GM12864 (cell line): ENCODE measurements around the gene ANKDD1A.
A peak's percentile ranks its signal among the peaks of the same experiment; 100 is the strongest.

Source experiments
- DNase-seq: peaks from one replicate; pipeline ENCODE4 v3.0.0-alpha.2; 2011; ENCODE audit warnings: low read depth
- H3K4me3 ChIP-seq: 2 replicates; pipeline ENCODE4 v1.5.1; 2011; ENCODE audit warnings: mild to moderate bottlenecking, low read depth, low read length, control low read depth
- CTCF ChIP-seq: IDR thresholded peaks from 2 replicates; pipeline ENCODE4 v1.5.1; 2011; ENCODE audit warnings: low read depth, mild to moderate bottlenecking, moderate library complexity, low read length, control low read depth, inconsistent platforms; ENCODE audit errors: missing control alignments

Gene ANKDD1A

GRCh38 chr15:64982472-64982871, 70.8 kb downstream of the ANKDD1A start:
- H3K4me3 ChIP-seq, result no peak overlapping the region
- no peak for DNase-seq
- TF ChIP-seq CTCF, result no peak

GRCh38 chr15:64985366-64986033, 73.8 kb downstream of the ANKDD1A start:
- DNase-seq, result no peak
- no peak overlapping the region for H3K4me3 ChIP-seq
- TF ChIP-seq CTCF, result no peak

- no peak overlapping the region for H3K4me3 ChIP-seq
- TF ChIP-seq CTCF, result no peak
- no peak for DNase-seq
Measured at GRCh38 chr15:64987136-64987535, 75.4 kb downstream of the ANKDD1A start.

GRCh38 chr15:64989416-64990167, 77.9 kb downstream of the ANKDD1A start, which contains the start of gene SPG21:
Gene SPG21 (minus strand): TSS chr15:64989914. CDS start chr15:64983569, 6,345 bp downstream.
- DNase-seq, result peak; percentile 94
- no peak for TF ChIP-seq CTCF

GRCh38 chr15:64990168-64990470, 78.4 kb downstream of the ANKDD1A start:
- no peak for DNase-seq
- no peak for TF ChIP-seq CTCF
- H3K4me3 ChIP-seq, result peak overlapping the region; percentile 98

More at GRCh38 chr15:64989416-64990167, 77.9 kb downstream of the ANKDD1A start, which contains the start of gene SPG21:
- peak within 1 kb of the TSS; percentile 98 for H3K4me3 ChIP-seq

GRCh38 chr15:64991536-64992135, 79.9 kb downstream of the ANKDD1A start:
- TF ChIP-seq CTCF, result no peak
- DNase-seq, result no peak
- no peak overlapping the region for H3K4me3 ChIP-seq

GRCh38 chr15:64993290-64993689, 81.6 kb downstream of the ANKDD1A start:
- no peak for DNase-seq
- H3K4me3 ChIP-seq, result no peak overlapping the region; the same call in 1 of the 2 replicates
- TF ChIP-seq CTCF, result no peak
